Rectal smooth muscle tissue (tissue), 1 donor: ENCODE measurements around the gene CTSE.

Experiments
- H3K27ac ChIP-seq: one replicate; pipeline ENCODE4 v1.7.0; 2013; ENCODE audit warnings: low read depth, low read length, inconsistent platforms
- H3K27me3 ChIP-seq: one replicate; pipeline ENCODE4 v1.7.0; 2013; ENCODE audit warnings: low read length; ENCODE audit not compliant: control insufficient read depth, insufficient read depth
- H3K36me3 ChIP-seq: one replicate; pipeline ENCODE4 v1.7.0; 2013; ENCODE audit warnings: low read length; ENCODE audit not compliant: control insufficient read depth, insufficient read depth
- H3K4me1 ChIP-seq: one replicate; pipeline ENCODE4 v1.7.0; 2013; ENCODE audit warnings: low read length; ENCODE audit not compliant: control insufficient read depth, insufficient read depth
- H3K4me3 ChIP-seq: one replicate; pipeline ENCODE4 v1.7.0; 2013; ENCODE audit warnings: low read length
- H3K9ac ChIP-seq: one replicate; pipeline ENCODE4 v1.7.0; 2013; ENCODE audit warnings: low read length

The CTSE gene

DNA sequence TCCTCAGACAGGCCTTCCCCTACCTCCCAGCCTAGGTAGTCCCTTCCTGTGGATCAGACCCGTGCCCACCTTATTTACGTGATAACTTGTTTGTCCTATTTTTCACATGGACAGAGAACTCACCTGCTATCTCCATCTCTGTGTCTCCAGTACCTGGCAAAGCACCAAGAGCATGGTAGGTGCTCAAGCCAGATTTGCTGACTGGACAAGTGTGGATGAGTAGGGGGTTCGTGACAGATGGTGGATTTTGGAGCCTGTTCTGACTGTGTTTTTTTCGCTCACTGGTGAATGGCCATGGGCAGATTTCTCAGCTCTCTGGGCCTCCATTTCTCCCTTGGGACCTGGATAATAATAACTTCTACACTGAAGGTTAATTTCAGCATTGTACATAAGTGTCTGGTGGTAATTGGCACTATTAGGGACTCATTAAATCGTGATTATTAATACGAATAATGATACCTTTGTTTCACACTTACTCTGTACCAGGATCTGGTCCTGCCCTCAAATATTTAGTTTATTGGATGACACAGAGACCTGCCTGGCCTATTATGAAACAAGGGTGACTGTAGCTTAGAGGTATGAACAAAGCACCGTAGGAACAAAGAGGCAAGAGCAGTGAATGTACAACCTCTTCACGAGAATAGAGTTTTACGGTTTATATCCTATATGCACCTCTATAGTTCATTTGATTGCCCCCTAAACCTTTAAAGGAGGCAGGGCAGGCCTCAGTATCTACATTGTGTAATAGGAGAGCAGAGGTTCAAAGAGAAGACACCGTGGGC is 56.0 kb downstream of the CTSE start:
- Histone ChIP-seq H3K27me3 (no peaks in the 10 kb centered on the region), H3K4me1 (no peaks in the 10 kb centered on the region)

DNA sequence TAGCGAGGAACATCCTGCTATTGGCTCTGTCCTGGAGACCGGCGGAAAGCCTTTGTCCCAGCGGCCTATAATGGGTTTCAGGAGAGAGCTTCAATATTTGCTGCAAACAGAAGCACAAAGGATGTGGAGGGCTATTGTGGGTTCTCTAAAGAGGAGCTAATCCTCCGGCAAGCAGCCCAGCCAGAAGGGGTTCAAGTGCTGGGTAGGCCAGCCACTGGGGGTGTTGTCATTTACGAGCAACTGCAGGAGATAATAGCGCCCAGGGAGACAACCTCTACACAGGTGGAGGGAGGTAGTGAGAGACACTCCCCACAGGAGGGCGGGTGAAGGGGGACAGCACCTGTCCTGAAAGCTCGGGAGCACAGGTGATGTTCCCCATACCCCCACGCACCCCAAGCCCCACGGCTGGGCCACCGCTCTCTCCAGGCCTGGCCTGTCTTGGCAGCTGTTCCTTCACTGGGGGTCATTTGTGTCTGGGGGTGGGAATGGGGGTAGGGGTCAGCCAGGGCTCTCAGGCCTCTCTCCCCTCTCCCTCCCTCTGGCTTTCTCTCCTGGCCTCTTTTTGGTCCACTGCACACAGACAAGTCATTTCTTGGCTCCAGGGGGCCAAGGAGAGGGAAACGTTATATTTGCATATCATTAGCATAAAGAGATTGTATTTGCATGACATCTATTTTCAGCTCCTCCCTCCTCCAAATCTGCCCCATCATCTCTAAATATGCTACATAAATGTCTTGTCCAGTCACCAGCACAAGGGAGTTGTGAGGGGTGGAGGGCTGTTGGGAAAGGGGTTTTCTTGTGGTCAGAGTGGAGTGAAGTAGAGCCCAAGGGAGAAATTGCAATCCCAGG is 58.4 kb downstream of the CTSE start:
- Histone ChIP-seq H3K27me3 (no peaks in the 10 kb centered on the region), H3K4me1 (no peaks in the 10 kb centered on the region), H3K4me3 (no peak overlapping the region), H3K36me3 (no peaks in the 10 kb centered on the region), H3K9ac (no peak overlapping the region), H3K27ac (no peak overlapping the region)

More for the DNA sequence above, 56.0 kb downstream of the CTSE start:
- no peaks in the 10 kb centered on the region for H3K36me3 ChIP-seq
- H3K9ac ChIP-seq: no peak overlapping the region
- H3K4me3 ChIP-seq: no peak overlapping the region
- H3K27ac ChIP-seq: no peak overlapping the region

DNA sequence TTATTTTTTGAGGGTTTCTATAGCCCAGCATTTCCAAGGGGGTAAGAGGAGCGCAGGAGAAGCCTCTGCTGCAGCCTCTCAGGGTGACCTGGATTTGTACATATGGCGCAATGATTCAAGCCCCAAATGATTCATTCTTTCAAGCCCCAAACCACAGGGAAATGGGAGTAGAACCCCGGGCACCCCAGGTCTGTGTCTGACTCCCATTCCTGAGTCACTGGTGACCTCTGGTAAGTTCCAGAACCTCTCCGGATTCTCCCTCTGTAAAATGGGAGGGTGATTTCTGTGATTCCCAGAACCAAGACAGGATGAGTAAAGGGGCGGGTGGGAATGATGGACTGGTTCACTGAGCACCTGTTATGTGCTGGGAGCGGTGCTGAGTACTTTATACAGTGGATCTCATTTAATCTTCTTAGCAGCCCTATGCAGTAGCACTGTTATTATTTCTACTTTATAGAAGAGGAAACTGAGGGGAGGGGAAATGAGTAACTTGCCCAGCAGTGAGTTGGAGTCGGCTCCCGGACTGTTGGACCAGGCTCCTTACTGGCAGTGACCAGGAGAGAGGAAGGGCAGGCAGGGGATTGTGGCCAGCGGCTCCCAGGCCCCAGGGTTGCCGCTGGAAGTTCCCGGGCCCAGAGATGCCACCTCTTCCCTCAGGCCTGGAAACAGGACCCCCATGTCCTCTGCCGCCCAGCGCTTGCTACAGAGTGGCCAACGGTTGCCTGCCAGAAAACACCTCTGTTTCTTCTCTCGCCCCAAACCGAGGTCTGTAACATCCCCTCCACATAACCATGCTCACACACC is 60.1 kb downstream of the CTSE start:
- no peaks in the 10 kb centered on the region for H3K27me3 ChIP-seq
- H3K9ac ChIP-seq: no peak overlapping the region
- H3K36me3 ChIP-seq: no peaks in the 10 kb centered on the region
- no peak overlapping the region for H3K27ac ChIP-seq
- H3K4me1 ChIP-seq: no peaks in the 10 kb centered on the region
- no peak overlapping the region for H3K4me3 ChIP-seq

DNA sequence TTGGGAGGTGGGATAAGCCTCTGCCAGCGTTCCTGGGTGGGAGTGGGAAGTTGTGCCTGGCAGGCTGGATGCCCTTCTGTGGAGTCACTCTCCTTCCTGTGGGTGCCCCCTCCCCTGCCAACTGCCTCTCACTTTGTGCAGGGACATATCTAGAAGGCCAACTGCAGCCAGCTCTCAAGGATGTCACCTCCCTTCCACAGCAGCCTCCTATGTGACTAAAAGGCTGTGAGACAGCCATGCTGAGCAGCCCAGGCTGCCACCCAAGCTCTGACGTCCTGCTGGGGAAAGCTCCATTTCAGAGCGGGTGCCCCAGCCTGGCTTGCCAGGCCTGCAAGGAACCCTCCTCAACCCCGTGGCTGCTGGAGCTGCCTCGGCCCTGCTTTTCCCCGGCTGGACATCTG is 60.9 kb downstream of the CTSE start:
- no peaks in the 10 kb centered on the region for H3K27me3 ChIP-seq
- H3K9ac ChIP-seq: no peak overlapping the region
- H3K4me3 ChIP-seq: no peak overlapping the region
- H3K27ac ChIP-seq: no peak overlapping the region
- no peaks in the 10 kb centered on the region for H3K36me3 ChIP-seq
- no peaks in the 10 kb centered on the region for H3K4me1 ChIP-seq

DNA sequence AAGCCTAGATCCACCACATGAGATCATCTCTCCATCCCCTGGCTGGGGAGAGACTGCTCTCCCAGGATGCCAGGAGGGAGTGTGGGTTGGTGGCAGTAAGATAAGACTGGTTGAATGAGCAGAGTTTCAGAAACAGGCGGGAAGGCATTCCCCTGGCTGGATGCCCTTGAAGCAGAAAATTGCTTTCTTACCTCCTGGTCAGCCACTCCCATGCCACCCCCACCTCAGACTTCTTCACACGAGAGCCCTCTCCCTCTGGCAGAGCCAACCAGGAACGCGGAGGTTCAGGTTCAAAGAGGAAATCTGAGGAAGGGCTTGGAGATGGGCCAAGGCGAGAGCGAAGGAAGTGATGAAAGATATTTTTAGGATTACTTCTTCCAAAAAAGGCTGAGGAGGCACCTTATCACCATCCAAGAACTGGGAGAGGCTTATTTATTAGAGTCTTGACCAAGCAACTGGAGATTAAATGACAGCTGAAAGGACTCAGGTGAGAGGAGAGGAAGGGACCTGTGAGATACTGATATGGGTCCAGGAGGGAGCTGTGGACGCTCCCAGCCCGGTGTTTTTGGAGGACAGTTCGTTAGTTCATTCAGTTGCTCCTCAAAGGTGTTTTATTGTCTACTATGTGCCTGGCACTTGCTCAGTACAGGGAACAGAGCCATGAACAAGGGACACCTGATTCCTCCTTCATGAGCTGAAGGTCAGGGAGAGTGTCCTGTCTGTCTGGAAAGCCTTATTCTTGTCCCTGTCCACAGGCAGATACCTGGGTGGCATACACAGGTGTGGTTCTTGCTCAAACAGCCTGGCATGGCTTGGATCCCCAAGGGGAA is 61.5 kb downstream of the CTSE start:
- H3K9ac ChIP-seq: no peak overlapping the region

DNA sequence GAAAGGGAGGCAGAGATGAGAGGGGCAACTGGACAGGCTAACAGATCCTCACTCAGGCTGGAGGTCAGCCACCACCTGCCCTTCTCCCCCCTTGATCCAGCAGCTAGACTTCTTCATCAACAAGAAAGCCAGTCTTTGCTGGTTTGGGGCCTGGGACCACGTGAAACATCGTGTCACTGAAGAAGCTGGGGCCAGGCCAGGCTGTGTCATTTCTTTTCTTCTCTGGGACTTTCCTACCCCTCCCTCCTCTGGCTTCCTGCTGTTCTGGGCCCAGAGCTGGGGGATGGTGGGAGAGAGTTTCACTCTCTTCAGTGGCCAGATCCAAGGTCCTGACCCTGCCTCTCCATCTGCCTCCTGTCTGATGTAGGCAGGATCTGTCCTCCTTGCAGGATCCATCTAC is 62.3 kb downstream of the CTSE start:
- Histone ChIP-seq H3K4me3 (no peak overlapping the region), H3K9ac (no peak overlapping the region), H3K27ac (no peak overlapping the region), H3K27me3 (peaks cover 2% of the 10 kb centered on the region), H3K4me1 (no peaks in the 10 kb centered on the region), H3K36me3 (no peaks in the 10 kb centered on the region)

More for the DNA sequence above, 61.5 kb downstream of the CTSE start:
- H3K4me1 ChIP-seq: no peaks in the 10 kb centered on the region
- H3K4me3 ChIP-seq: no peak overlapping the region
- H3K27ac ChIP-seq: no peak overlapping the region
- H3K36me3 ChIP-seq: no peaks in the 10 kb centered on the region
- no peaks in the 10 kb centered on the region for H3K27me3 ChIP-seq

DNA sequence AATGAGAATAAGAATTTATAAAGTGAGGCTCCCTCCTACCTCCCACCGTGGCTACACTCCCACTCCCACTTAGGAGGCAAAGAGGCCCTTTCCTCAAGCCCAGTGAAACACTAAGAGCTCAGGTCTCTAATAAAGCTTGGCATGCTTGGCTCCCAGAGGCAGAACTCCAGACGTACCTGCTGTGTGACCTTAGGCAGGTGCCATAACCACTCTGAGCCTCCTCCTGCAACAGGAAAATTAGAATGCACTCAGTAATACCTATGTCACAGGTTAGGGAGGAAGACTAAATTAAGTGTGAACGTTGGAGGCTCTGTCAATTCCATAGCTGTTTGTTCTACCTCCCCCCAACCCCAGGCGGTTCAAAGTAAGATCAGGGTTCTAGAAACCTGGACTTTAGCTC is 63.9 kb downstream of the CTSE start:
- Histone ChIP-seq H3K9ac (no peak overlapping the region), H3K36me3 (no peaks in the 10 kb centered on the region), H3K4me3 (no peak overlapping the region), H3K27ac (no peak overlapping the region), H3K27me3 (peaks cover 2% of the 10 kb centered on the region), H3K4me1 (no peaks in the 10 kb centered on the region)
